Activated naive CD8-positive, alpha-beta T cell treated with anti-CD3 and anti-CD28 coated beads, Interleukin-2, amount 50 U/mL, for 16 hours (primary cell): ENCODE measurements around the gene EXD3.

Source experiments
- DNase-seq: peaks from one replicate; pipeline ENCODE4 v3.0.0-alpha.2; 2020; ENCODE audit warnings: low read depth, low spot score

Gene EXD3

GRCh38 chr9:137317718-137318511 lies 105.0 kb downstream of the EXD3 start:
- no peak for DNase-seq

- DNase-seq = no peak
Observed at GRCh38 chr9:137317021-137317717, 105.8 kb downstream of the EXD3 start.

- no peak for DNase-seq
Observed at GRCh38 chr9:137316012-137316981, 106.7 kb downstream of the EXD3 start.

GRCh38 chr9:137315581-137316011 lies 107.4 kb downstream of the EXD3 start:
- DNase-seq = no peak

GRCh38 chr9:137314561-137315560 lies 108.1 kb downstream of the EXD3 start:
- DNase-seq = no peak

GRCh38 chr9:137313956-137314560 lies 108.9 kb downstream of the EXD3 start:
- DNase-seq = no peak

GRCh38 chr9:137313326-137313936 lies 109.5 kb downstream of the EXD3 start:
- no peak for DNase-seq

GRCh38 chr9:137312852-137313325 lies 110.1 kb downstream of the EXD3 start:
- no peak for DNase-seq

GRCh38 chr9:137311986-137312851 lies 110.7 kb downstream of the EXD3 start:
- DNase-seq = no peak

- DNase-seq = no peak
Observed at GRCh38 chr9:137311171-137311985, 111.6 kb downstream of the EXD3 start.

- no peak for DNase-seq
Observed at GRCh38 chr9:137310189-137311052, 112.5 kb downstream of the EXD3 start.

GRCh38 chr9:137309368-137310188 lies 113.4 kb downstream of the EXD3 start:
- DNase-seq = no peak

GRCh38 chr9:137308057-137308619 lies 114.8 kb downstream of the EXD3 start:
- no peak for DNase-seq

GRCh38 chr9:137307255-137308056 lies 115.5 kb downstream of the EXD3 start:
- no peak for DNase-seq

- no peak for DNase-seq
Observed at GRCh38 chr9:137306850-137307254, 116.1 kb downstream of the EXD3 start.
